GM12878 (cell line): ENCODE measurements around the gene SEMA4D. TPM values are rescaled to one million over a fixed set of nuclear protein-coding genes. Genes with fewer than 3 reads are reported as not detected.

Source experiments
- ATAC-seq: fragments of 200-7000 bp; cut with Tn5 transposase; 3 replicates; pipeline ENCODE4 v1.9.1; 2020; ENCODE audit warnings: mild to moderate bottlenecking, moderate library complexity
- BruUV-seq: library from RNA; stranded (reverse); fragments of 400-500 nt; replicated peaks from 2 replicates; lab custom pipeline; 2021; lab: Mats Ljungman, UMichigan
- CTCF ChIA-PET: fragments of 300-600 bp; sonication (Branson Sonifier 250); formaldehyde crosslinking; extraction: SDS; loops from one replicate; lab custom pipeline; 2021; ENCODE audit warnings: inconsistent platforms; lab: Yijun Ruan, JAX
- POLR2A ChIA-PET: fragments of 350-600 bp; formaldehyde crosslinking; extraction: SDS; loops from one replicate; lab custom pipeline; 2021; ENCODE audit warnings: inconsistent platforms; lab: Charles Lee
- RAD21 ChIA-PET: fragments of 300-600 bp; sonication (Branson Sonifier 250); formaldehyde crosslinking; loops from one replicate; lab custom pipeline; 2023; ENCODE audit warnings: antibody characterized with exemption; ENCODE audit not compliant: unreplicated experiment; lab: Charles Lee
- SMC1A ChIA-PET: fragments of 300-600 bp; sonication (Branson Sonifier 250); formaldehyde crosslinking; loops from one replicate; lab custom pipeline; 2023; ENCODE audit not compliant: unreplicated experiment, uncharacterized antibody; lab: Charles Lee
- DNase-seq: peaks from one replicate; pipeline ENCODE4 v3.0.0-alpha.2; 2011; ENCODE audit warnings: low read depth, low spot score
- FAIRE-seq: peaks from 3 replicates; lab custom pipeline; 2011; peaks lifted over from hg19 to GRCh38; lab: Jason Lieb, UNC
- H2AFZ ChIP-seq: 2 replicates; pipeline ENCODE4 v1.6.0; 2011; ENCODE audit warnings: low read depth, low read length, control low read depth; ENCODE audit not compliant: control insufficient read depth
- H3K27ac ChIP-seq: 2 replicates; pipeline ENCODE4 v1.5.1; 2011; ENCODE audit warnings: control low read depth; ENCODE audit not compliant: control insufficient read depth, insufficient read depth
- H3K27me3 ChIP-seq, 2 experiments: replicated peaks in 1 of 2; 2 replicates each; pipeline versions ENCODE4 v1.6.0 to v1.6.1; 2011; ENCODE audit warnings: low read length in 1 of 2; ENCODE audit not compliant: control insufficient read depth in 2 of 2, insufficient read depth in 2 of 2
- H3K36me3 ChIP-seq, 2 experiments: 2 replicates each; pipeline ENCODE4 v1.5.1; 2011; ENCODE audit warnings: low read length in 1 of 2; ENCODE audit not compliant: control insufficient read depth in 2 of 2, insufficient read depth in 2 of 2
- H3K4me1 ChIP-seq: 2 replicates; pipeline ENCODE4 v1.6.1; 2011; ENCODE audit warnings: mild to moderate bottlenecking, low read length, moderate library complexity, mixed read lengths; ENCODE audit not compliant: control insufficient read depth, insufficient read depth
- H3K4me2 ChIP-seq: 2 replicates; pipeline ENCODE4 v1.6.0; 2011; ENCODE audit warnings: control low read depth; ENCODE audit not compliant: control insufficient read depth, insufficient read depth
- H3K4me3 ChIP-seq: fragments of 200-600 bp; sonication (generic); 2 replicates; pipeline ENCODE4 v1.5.1; 2016
- H3K79me2 ChIP-seq: 2 replicates; pipeline ENCODE4 v1.6.0; 2011; ENCODE audit warnings: low read length; ENCODE audit not compliant: control insufficient read depth, insufficient read depth
- H3K9ac ChIP-seq: 2 replicates; pipeline ENCODE4 v1.8.0; 2011; ENCODE audit warnings: low read length, control low read depth, mixed read lengths; ENCODE audit not compliant: control insufficient read depth, insufficient read depth
- H3K9me3 ChIP-seq: replicated peaks from 3 replicates; pipeline ENCODE4 v1.5.1; 2011; ENCODE audit warnings: mild to moderate bottlenecking, low read length; ENCODE audit not compliant: control insufficient read depth, insufficient read depth
- H4K20me1 ChIP-seq: 2 replicates; pipeline ENCODE4 v1.6.0; 2011; ENCODE audit not compliant: control insufficient read depth, insufficient read depth
- CBFB ChIP-seq: IDR thresholded peaks from 2 replicates; pipeline ENCODE4 v1.6.1; 2016; ENCODE audit warnings: antibody characterized with exemption, low read depth
- HDGF ChIP-seq: fragments of 450-650 bp; IDR thresholded peaks from 2 replicates; pipeline ENCODE4 v1.6.1; 2016; ENCODE audit warnings: antibody characterized with exemption
- KLF5 ChIP-seq: fragments of 450-650 bp; IDR thresholded peaks from 2 replicates; pipeline ENCODE4 v1.6.1; 2014; ENCODE audit warnings: mild to moderate bottlenecking; ENCODE audit not compliant: partially characterized antibody
- MEF2A ChIP-seq: IDR thresholded peaks from 2 replicates; pipeline ENCODE4 v1.6.1; 2011; ENCODE audit warnings: low read depth, mild to moderate bottlenecking, low read length, moderate library complexity; ENCODE audit not compliant: insufficient read depth
- MTA3 ChIP-seq: IDR thresholded peaks from 2 replicates; pipeline ENCODE4 v1.6.1; 2012; ENCODE audit warnings: low read length, inconsistent platforms, borderline replicate concordance
- PAX8 ChIP-seq: fragments of 450-650 bp; IDR thresholded peaks from 2 replicates; pipeline ENCODE4 v1.6.1; 2017; ENCODE audit warnings: mild to moderate bottlenecking, moderate library complexity
- RAD51 ChIP-seq: fragments of 450-650 bp; IDR thresholded peaks from 2 replicates; pipeline ENCODE4 v1.6.1; 2016; ENCODE audit warnings: moderate library complexity, mild to moderate bottlenecking, inconsistent platforms
- RBBP5 ChIP-seq: fragments of 200-600 bp; sonication (generic); conservative IDR thresholded peaks from 2 replicates; pipeline ENCODE4 v1.6.1; 2016
- RUNX3 ChIP-seq: IDR thresholded peaks from 2 replicates; pipeline ENCODE4 v1.6.1; 2012; ENCODE audit warnings: low read length, inconsistent platforms
- ZNF24 ChIP-seq: fragments of 450-650 bp; IDR thresholded peaks from 2 replicates; pipeline ENCODE4 v1.6.1; 2017; ENCODE audit warnings: antibody characterized with exemption, mild to moderate bottlenecking
- WGBS: methylation state at CpG from one replicate; pipeline ENCODE4 v1.1.6; 2016; ENCODE audit warnings: low lambda C conversion rate; ENCODE audit not compliant: insufficient replicate concordance, insufficient coverage; ENCODE audit errors: missing lambda C conversion rate; 5-methylcytosine and 5-hydroxymethylcytosine counted together
- in situ Hi-C: fragments of 300-500 bp; cut with MboI; formaldehyde crosslinking; loops from 9 replicates; pipeline ENCODE4 v1.14.3; 2018; ENCODE audit warnings: mixed read lengths
- intact Hi-C: fragments of 100-400 bp; cut with micrococcal nuclease; formaldehyde crosslinking; loops from one replicate; pipeline ENCODE4 v1.14.2; 2022; ENCODE audit not compliant: unreplicated experiment
- polyA plus RNA-seq, 11 experiments: library from polyadenylated mRNA; depleted of rRNA in 4 of 11; unstranded in 6 of 11; stranded (reverse) in 5 of 11; fragments of >200 nt; fragmentation: Nextera tagmentation in 4 of 11; fragmentation: Illumina TruSeq in 1 of 11; extraction: Ambion mirVana in 4 of 11; extraction: Trizol in 1 of 11; gene quantifications; 1 replicate in 1 of 11; 2 replicates in 10 of 11; pipeline versions ENCODE4 v1.2.1 to v1.2.3, GENCODE V29; 2011 to 2016; ENCODE audit warnings: inconsistent platforms in 2 of 11, missing spikeins in 2 of 11, low read depth in 1 of 11
- total RNA-seq, 4 experiments: library from RNA; depleted of rRNA in 3 of 4; stranded (reverse); fragments of >200 nt in 3 of 4; fragmentation: Illumina TruSeq in 1 of 4; extraction: Trizol in 1 of 4; gene quantifications; 2 replicates each; pipeline versions ENCODE4 v1.2.1 to v1.2.3, GENCODE V29; 2013 to 2021
- TF ChIP-seq, protein P1 (sequence below): fragments of 450-650 bp; IDR thresholded peaks from 2 replicates; pipeline ENCODE4 v1.6.1; 2017; ENCODE audit warnings: borderline replicate concordance
- TF ChIP-seq, protein P2 (sequence below): IDR thresholded peaks from 2 replicates; pipeline ENCODE4 v1.6.1; 2011; ENCODE audit warnings: low read depth, mild to moderate bottlenecking, low read length, moderate library complexity, borderline replicate concordance; ENCODE audit errors: extremely low read depth
- TF ChIP-seq, protein P3 (sequence below): fragments of 450-650 bp; IDR thresholded peaks from 2 replicates; pipeline ENCODE4 v1.6.1; 2017; ENCODE audit warnings: mild to moderate bottlenecking, moderate library complexity

The SEMA4D gene
- total and polyA plus RNA-seq, 10 of the 15 experiments (the other 5 are each of a cell fraction or from before 2014, with no cell fraction given), result 15.1 to 136 (median 39.6) TPM

DNA sequence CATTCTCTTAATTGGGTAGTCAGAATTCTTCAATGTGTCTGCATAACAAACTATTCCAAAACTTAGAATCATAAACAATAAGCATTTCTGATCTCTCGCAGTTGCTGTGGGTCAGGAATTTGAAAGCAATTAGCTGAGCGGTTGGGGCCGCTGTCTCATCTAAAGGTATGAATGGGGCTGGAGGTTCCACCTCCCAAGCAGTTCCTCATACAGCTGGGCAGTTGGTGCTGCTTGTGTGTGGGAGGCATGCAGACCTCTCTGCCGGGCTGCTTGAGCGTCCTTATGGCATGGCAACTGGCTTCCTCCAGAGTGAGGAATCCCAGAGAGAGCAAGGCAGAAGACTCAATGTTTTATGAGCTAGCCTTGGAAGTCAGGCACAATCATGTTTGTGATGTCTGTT lies 30.2 kb upstream of the SEMA4D start:
- Histone ChIP-seq H3K4me3 (no peak overlapping the region), H3K9ac (no peak overlapping the region), H3K36me3 (no peaks in the 10 kb centered on the region), H3K27me3 (no peaks in the 10 kb centered on the region), H3K4me1 (peaks cover 15% of the 10 kb centered on the region), H4K20me1 (no peaks in the 10 kb centered on the region), H3K79me2 (no peaks in the 10 kb centered on the region), H3K9me3 (no peaks in the 10 kb centered on the region; the same call in 2 of the 3 replicates), H3K4me2 (no peak overlapping the region), H3K27ac (no peak overlapping the region), H2AFZ (no peak overlapping the region)
- intact Hi-C loops, result no loop called here
- FAIRE-seq (no peak), ATAC-seq (no peak), DNase-seq (no peak)
- TF ChIP-seq RAD51, result no peak
- TF ChIP-seq, protein P1, sequence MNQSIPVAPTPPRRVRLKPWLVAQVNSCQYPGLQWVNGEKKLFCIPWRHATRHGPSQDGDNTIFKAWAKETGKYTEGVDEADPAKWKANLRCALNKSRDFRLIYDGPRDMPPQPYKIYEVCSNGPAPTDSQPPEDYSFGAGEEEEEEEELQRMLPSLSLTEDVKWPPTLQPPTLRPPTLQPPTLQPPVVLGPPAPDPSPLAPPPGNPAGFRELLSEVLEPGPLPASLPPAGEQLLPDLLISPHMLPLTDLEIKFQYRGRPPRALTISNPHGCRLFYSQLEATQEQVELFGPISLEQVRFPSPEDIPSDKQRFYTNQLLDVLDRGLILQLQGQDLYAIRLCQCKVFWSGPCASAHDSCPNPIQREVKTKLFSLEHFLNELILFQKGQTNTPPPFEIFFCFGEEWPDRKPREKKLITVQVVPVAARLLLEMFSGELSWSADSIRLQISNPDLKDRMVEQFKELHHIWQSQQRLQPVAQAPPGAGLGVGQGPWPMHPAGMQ, result no peak
- TF ChIP-seq HDGF, result no peak
- no peak for TF ChIP-seq MEF2A
- TF ChIP-seq KLF5, result no peak
- no peak for TF ChIP-seq ZNF24
- TF ChIP-seq, protein P2, sequence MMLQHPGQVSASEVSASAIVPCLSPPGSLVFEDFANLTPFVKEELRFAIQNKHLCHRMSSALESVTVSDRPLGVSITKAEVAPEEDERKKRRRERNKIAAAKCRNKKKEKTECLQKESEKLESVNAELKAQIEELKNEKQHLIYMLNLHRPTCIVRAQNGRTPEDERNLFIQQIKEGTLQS, result no peak
- no peak for TF ChIP-seq RUNX3
- TF ChIP-seq, protein P3, sequence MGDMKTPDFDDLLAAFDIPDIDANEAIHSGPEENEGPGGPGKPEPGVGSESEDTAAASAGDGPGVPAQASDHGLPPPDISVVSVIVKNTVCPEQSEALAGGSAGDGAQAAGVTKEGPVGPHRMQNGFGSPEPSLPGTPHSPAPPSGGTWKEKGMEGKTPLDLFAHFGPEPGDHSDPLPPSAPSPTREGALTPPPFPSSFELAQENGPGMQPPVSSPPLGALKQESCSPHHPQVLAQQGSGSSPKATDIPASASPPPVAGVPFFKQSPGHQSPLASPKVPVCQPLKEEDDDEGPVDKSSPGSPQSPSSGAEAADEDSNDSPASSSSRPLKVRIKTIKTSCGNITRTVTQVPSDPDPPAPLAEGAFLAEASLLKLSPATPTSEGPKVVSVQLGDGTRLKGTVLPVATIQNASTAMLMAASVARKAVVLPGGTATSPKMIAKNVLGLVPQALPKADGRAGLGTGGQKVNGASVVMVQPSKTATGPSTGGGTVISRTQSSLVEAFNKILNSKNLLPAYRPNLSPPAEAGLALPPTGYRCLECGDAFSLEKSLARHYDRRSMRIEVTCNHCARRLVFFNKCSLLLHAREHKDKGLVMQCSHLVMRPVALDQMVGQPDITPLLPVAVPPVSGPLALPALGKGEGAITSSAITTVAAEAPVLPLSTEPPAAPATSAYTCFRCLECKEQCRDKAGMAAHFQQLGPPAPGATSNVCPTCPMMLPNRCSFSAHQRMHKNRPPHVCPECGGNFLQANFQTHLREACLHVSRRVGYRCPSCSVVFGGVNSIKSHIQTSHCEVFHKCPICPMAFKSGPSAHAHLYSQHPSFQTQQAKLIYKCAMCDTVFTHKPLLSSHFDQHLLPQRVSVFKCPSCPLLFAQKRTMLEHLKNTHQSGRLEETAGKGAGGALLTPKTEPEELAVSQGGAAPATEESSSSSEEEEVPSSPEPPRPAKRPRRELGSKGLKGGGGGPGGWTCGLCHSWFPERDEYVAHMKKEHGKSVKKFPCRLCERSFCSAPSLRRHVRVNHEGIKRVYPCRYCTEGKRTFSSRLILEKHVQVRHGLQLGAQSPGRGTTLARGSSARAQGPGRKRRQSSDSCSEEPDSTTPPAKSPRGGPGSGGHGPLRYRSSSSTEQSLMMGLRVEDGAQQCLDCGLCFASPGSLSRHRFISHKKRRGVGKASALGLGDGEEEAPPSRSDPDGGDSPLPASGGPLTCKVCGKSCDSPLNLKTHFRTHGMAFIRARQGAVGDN, result no peak
- TF ChIP-seq CBFB, result no peak
- TF ChIP-seq RBBP5, result no peak
- TF ChIP-seq MTA3, result no peak
- TF ChIP-seq PAX8, result no peak
- SMC1A ChIA-PET, result interaction anchor here (1.7 kb wide), 1 partner anchor 102 kb away, joined by 6 read pairs; no protein-coding TSS in a partner anchor
- CTCF ChIA-PET, result interaction anchor here (1.3 to 4.1 kb wide), 2 partner anchors 20 to 99 kb away, joined by 4 to 23 read pairs; no protein-coding TSS in a partner anchor
- 99% methylated on average over 5 of the region's 5 CpGs for WGBS
- in situ Hi-C loops, result no loop called here
- RAD21 ChIA-PET, result no interaction called here
- BruUV-seq, result no TSS peak
- POLR2A ChIA-PET, result no interaction called here
